K562 (cell line): ENCODE measurements around the gene ANKMY1. TPM values are rescaled to one million over a fixed set of nuclear protein-coding genes. Genes with fewer than 3 reads are reported as not detected.

Experiments
- ATAC-seq: fragments of 200-7000 bp; cut with Tn5 transposase; 3 replicates; pipeline ENCODE4 v1.9.1; 2020; ENCODE audit warnings: moderate library complexity
- BruUV-seq: library from RNA; stranded (reverse); fragments of 400-500 nt; replicated peaks from 2 replicates; lab custom pipeline; 2021; lab: Mats Ljungman, UMichigan
- CTCF ChIA-PET: fragments of 300-600 bp; formaldehyde crosslinking; extraction: SDS; loops from one replicate; lab custom pipeline; 2021; ENCODE audit warnings: low intra/inter-chr PET ratio; lab: Yijun Ruan, JAX
- POLR2A ChIA-PET: fragments of 300-600, 350-650 bp; sonication (Branson Sonifier 250); formaldehyde crosslinking; extraction: SDS; loops from one replicate; lab custom pipeline; 2021; ENCODE audit warnings: antibody characterized with exemption, inconsistent platforms; lab: Yijun Ruan, JAX
- DNase-seq, 4 experiments: peaks; one replicate each; pipeline versions ENCODE4 v3.0.0 to v3.0.0-alpha.2; 2011 to 2018; ENCODE audit warnings: low spot score in 3 of 4, mixed read lengths in 3 of 4; ENCODE audit errors: extremely low read depth in 1 of 4
- FAIRE-seq: peaks from 2 replicates; lab custom pipeline; 2011; peaks lifted over from hg19 to GRCh38; lab: Jason Lieb, UNC
- H2AFZ ChIP-seq: 2 replicates; pipeline ENCODE4 v1.6.0; 2011; ENCODE audit warnings: low read depth, low read length, control low read depth, inconsistent platforms
- H3K27ac ChIP-seq: fragments of 200-600 bp; 3 replicates; pipeline ENCODE4 v1.8.0; 2011; ENCODE audit warnings: low read depth, mild to moderate bottlenecking, control low read depth, inconsistent platforms, low read length, moderate library complexity, mixed read lengths; ENCODE audit errors: extremely low read depth
- H3K27me3 ChIP-seq, 2 experiments: fragments of 300-600 bp in 1 of 2; 2 replicates in 1 of 2; 3 replicates in 1 of 2; pipeline versions ENCODE4 v1.6.0 to v1.8.0; 2011; ENCODE audit warnings: inconsistent platforms in 2 of 2, low read length in 2 of 2, mild to moderate bottlenecking in 1 of 2, mixed read lengths in 1 of 2, moderate library complexity in 1 of 2; ENCODE audit not compliant: control insufficient read depth in 2 of 2, insufficient read depth in 2 of 2
- H3K36me3 ChIP-seq: fragments of 300-600 bp; 3 replicates; pipeline ENCODE4 v1.8.0; 2011; ENCODE audit warnings: mild to moderate bottlenecking, low read length, inconsistent platforms; ENCODE audit not compliant: control insufficient read depth, insufficient read depth
- H3K4me1 ChIP-seq, 2 experiments: fragments of 200-600 bp in 1 of 2; replicated peaks in 1 of 2; 2 replicates in 1 of 2; 3 replicates in 1 of 2; pipeline versions ENCODE4 v1.5.1 to v1.8.0; 2011; ENCODE audit warnings: inconsistent platforms in 2 of 2, low read length in 2 of 2, mild to moderate bottlenecking in 1 of 2, mixed read lengths in 1 of 2, moderate library complexity in 1 of 2; ENCODE audit not compliant: control insufficient read depth in 2 of 2, insufficient read depth in 2 of 2
- H3K4me2 ChIP-seq: 2 replicates; pipeline ENCODE4 v1.6.1; 2011; ENCODE audit warnings: low read length, control low read depth, inconsistent platforms, mixed read lengths; ENCODE audit not compliant: insufficient read depth
- H3K4me3 ChIP-seq: fragments of 200-600 bp; sonication (generic), shearing (Covaris generic); 2 replicates; pipeline ENCODE4 v1.5.1; 2016; ENCODE audit warnings: control low read depth, inconsistent platforms
- H3K79me2 ChIP-seq: fragments of 200-600 bp; 3 replicates; pipeline ENCODE4 v1.8.0; 2011; ENCODE audit warnings: low read length, inconsistent platforms; ENCODE audit not compliant: control insufficient read depth, insufficient read depth
- H3K9ac ChIP-seq, 2 experiments: 2 replicates each; pipeline versions ENCODE4 v1.6.0 to v1.6.1; 2011; ENCODE audit warnings: low read depth in 2 of 2, low read length in 2 of 2, control low read depth in 1 of 2, inconsistent platforms in 1 of 2, mild to moderate bottlenecking in 1 of 2, mixed read lengths in 1 of 2; ENCODE audit not compliant: insufficient read depth in 1 of 2
- H3K9me1 ChIP-seq: one replicate; pipeline ENCODE4 v1.6.0; 2011; ENCODE audit warnings: inconsistent platforms, mild to moderate bottlenecking, low read length, moderate library complexity; ENCODE audit not compliant: control insufficient read depth, insufficient read depth
- H3K9me3 ChIP-seq: replicated peaks from 2 replicates; pipeline ENCODE4 v1.5.1; 2011; ENCODE audit warnings: low read depth, low read length, inconsistent platforms; ENCODE audit not compliant: control insufficient read depth, insufficient read depth
- H4K20me1 ChIP-seq: replicated peaks from 2 replicates; pipeline ENCODE4 v1.6.1; 2011; ENCODE audit warnings: low read length, inconsistent platforms, mixed read lengths; ENCODE audit not compliant: control insufficient read depth, insufficient read depth
- ARNT ChIP-seq, 2 experiments: fragments of 450-650 bp; IDR thresholded peaks; 2 replicates each; pipeline ENCODE4 v1.6.1; 2016; ENCODE audit warnings: mild to moderate bottlenecking in 1 of 2
- C11orf30 ChIP-seq: fragments of 450-650 bp; IDR thresholded peaks from 2 replicates; pipeline ENCODE4 v1.6.1; 2016; ENCODE audit warnings: low read depth, mild to moderate bottlenecking
- CBFA2T2 ChIP-seq: fragments of 450-650 bp; conservative IDR thresholded peaks from 2 replicates; pipeline ENCODE4 v1.6.1; 2017; ENCODE audit warnings: mild to moderate bottlenecking
- CBFA2T3 ChIP-seq: fragments of 450-650 bp; IDR thresholded peaks from 2 replicates; pipeline ENCODE4 v1.6.1; 2017
- E2F3 ChIP-seq: fragments of 250-450 bp; sonication (Bioruptor Pico); IDR thresholded peaks from 2 replicates; pipeline ENCODE4 v1.4.0; 2020; ENCODE audit warnings: mild to moderate bottlenecking
- FOXJ2 ChIP-seq: fragments of 200-800 bp; sonication (Bioruptor generic); IDR thresholded peaks from 2 replicates; pipeline ENCODE4 v1.6.1; 2016; ENCODE audit warnings: missing genetic modification characterization, missing compliant biosample characterization
- JUND ChIP-seq, 2 experiments: IDR thresholded peaks; 2 replicates in 1 of 2; 3 replicates in 1 of 2; pipeline ENCODE4 v1.6.1; 2011; ENCODE audit warnings: borderline replicate concordance in 2 of 2, low read depth in 2 of 2, low read length in 2 of 2, improper control_type of control experiment in 1 of 2, missing biosample characterization in 1 of 2, missing genetic modification characterization in 1 of 2, missing genetic modification reagents in 1 of 2
- NCOA4 ChIP-seq: fragments of 450-650 bp; IDR thresholded peaks from 2 replicates; pipeline ENCODE4 v1.6.1; 2018; ENCODE audit warnings: mild to moderate bottlenecking; ENCODE audit not compliant: partially characterized antibody
- PTBP1 ChIP-seq: fragments of 200-400 bp; formaldehyde crosslinking; IDR thresholded peaks from 2 replicates; pipeline ENCODE4 v1.6.1; 2017; ENCODE audit warnings: low read depth, low read length
- RAD21 ChIP-seq, 2 experiments: fragments of 250-450 bp in 1 of 2; fragments of 450-650 bp in 1 of 2; sonication (Bioruptor Pico) in 1 of 2; formaldehyde crosslinking in 1 of 2; IDR thresholded peaks in 1 of 2; conservative IDR thresholded peaks in 1 of 2; 2 replicates each; pipeline versions ENCODE4 v1.4.0 to v1.8.0; 2020 to 2022; ENCODE audit warnings: mild to moderate bottlenecking in 2 of 2, moderate library complexity in 1 of 2
- STAT5A ChIP-seq: IDR thresholded peaks from 2 replicates; pipeline ENCODE4 v1.6.1; 2012; ENCODE audit warnings: low read length, inconsistent platforms, borderline replicate concordance
- TBL1XR1 ChIP-seq, 2 experiments: IDR thresholded peaks; 2 replicates each; pipeline ENCODE4 v1.6.1; 2012; ENCODE audit warnings: improper control_type of control experiment in 2 of 2, low read length in 2 of 2, mild to moderate bottlenecking in 1 of 2
- TCF3 ChIP-seq: sonication (generic); formaldehyde crosslinking; IDR thresholded peaks from 2 replicates; pipeline ENCODE4 v1.4.0; 2020; ENCODE audit warnings: mild to moderate bottlenecking, missing genetic modification reagents
- TEAD4 ChIP-seq, 2 experiments: sonication (generic) in 1 of 2; formaldehyde crosslinking in 1 of 2; IDR thresholded peaks; 2 replicates each; pipeline versions ENCODE4 v1.6.1 to v1.8.0; 2012 to 2022; ENCODE audit warnings: borderline replicate concordance in 1 of 2, inconsistent platforms in 1 of 2, low read length in 1 of 2, mild to moderate bottlenecking in 1 of 2, missing genetic modification reagents in 1 of 2
- ZNF23 ChIP-seq: fragments of 250-450 bp; sonication (Bioruptor Pico); IDR thresholded peaks from 2 replicates; pipeline ENCODE4 v1.4.0; 2020; ENCODE audit warnings: mild to moderate bottlenecking
- ZNF75A ChIP-seq: fragments of 450-650 bp; formaldehyde crosslinking; IDR thresholded peaks from 2 replicates; pipeline ENCODE4 v1.4.0; 2020; ENCODE audit warnings: mild to moderate bottlenecking
- ZNF778 ChIP-seq: fragments of 450-650 bp; formaldehyde crosslinking; IDR thresholded peaks from 2 replicates; pipeline ENCODE4 v1.4.0; 2020; ENCODE audit warnings: mild to moderate bottlenecking, moderate library complexity
- WGBS: fragments of 100-300 bp; shearing (Covaris generic); methylation state at CpG from one replicate; pipeline ENCODE4 v1.1.6; 2016; ENCODE audit warnings: low coverage, mixed read lengths; ENCODE audit not compliant: insufficient coverage; ENCODE audit errors: missing lambda C conversion rate; 5-methylcytosine and 5-hydroxymethylcytosine counted together
- in situ Hi-C: fragments of 300-500 bp; cut with MboI; formaldehyde crosslinking; loops from 4 replicates; pipeline ENCODE4 v1.15.0; 2018; ENCODE audit warnings: inconsistent platforms, mixed read lengths
- intact Hi-C: fragments of 100-400 bp; cut with micrococcal nuclease; formaldehyde crosslinking; loops from 2 replicates; pipeline ENCODE4 v1.14.2; 2022
- polyA plus RNA-seq, 8 experiments: library from polyadenylated mRNA; depleted of rRNA in 4 of 8; stranded (reverse) in 5 of 8; unstranded in 3 of 8; fragments of >200 nt; fragmentation: Nextera tagmentation in 2 of 8; fragmentation: Illumina TruSeq in 1 of 8; extraction: Ambion mirVana in 2 of 8; extraction: Trizol in 1 of 8; gene quantifications; 2 replicates each; pipeline versions ENCODE4 v1.2.1 to v1.2.3, GENCODE V29; 2011 to 2014; ENCODE audit warnings: inconsistent platforms in 1 of 8, missing spikeins in 1 of 8
- total RNA-seq, 7 experiments: library from RNA; depleted of rRNA in 6 of 7; stranded (reverse); fragments of >200 nt in 6 of 7; fragmentation: Illumina TruSeq in 2 of 7; extraction: Trizol in 2 of 7; gene quantifications; 2 replicates each; pipeline versions ENCODE4 v1.2.1 to v1.2.3, GENCODE V29; 2011 to 2021; ENCODE audit warnings: low replicate concordance in 1 of 7
- TF ChIP-seq, protein P1 (sequence below), 2 experiments: IDR thresholded peaks; 2 replicates each; pipeline ENCODE4 v1.6.1; 2012; ENCODE audit warnings: improper control_type of control experiment in 2 of 2, low read depth in 2 of 2, low read length in 2 of 2, borderline replicate concordance in 1 of 2

Gene ANKMY1
- total and polyA plus RNA-seq, 9 of the 15 experiments (the other 6 are each of a cell fraction or from before 2014, with no cell fraction given): 0.75 to 15.1 (median 11.7) TPM

- TF ChIP-seq, protein P1, sequence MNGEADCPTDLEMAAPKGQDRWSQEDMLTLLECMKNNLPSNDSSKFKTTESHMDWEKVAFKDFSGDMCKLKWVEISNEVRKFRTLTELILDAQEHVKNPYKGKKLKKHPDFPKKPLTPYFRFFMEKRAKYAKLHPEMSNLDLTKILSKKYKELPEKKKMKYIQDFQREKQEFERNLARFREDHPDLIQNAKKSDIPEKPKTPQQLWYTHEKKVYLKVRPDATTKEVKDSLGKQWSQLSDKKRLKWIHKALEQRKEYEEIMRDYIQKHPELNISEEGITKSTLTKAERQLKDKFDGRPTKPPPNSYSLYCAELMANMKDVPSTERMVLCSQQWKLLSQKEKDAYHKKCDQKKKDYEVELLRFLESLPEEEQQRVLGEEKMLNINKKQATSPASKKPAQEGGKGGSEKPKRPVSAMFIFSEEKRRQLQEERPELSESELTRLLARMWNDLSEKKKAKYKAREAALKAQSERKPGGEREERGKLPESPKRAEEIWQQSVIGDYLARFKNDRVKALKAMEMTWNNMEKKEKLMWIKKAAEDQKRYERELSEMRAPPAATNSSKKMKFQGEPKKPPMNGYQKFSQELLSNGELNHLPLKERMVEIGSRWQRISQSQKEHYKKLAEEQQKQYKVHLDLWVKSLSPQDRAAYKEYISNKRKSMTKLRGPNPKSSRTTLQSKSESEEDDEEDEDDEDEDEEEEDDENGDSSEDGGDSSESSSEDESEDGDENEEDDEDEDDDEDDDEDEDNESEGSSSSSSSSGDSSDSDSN (IDR thresholded peaks at IDR 0.05; ENCODE audit: borderline replicate concordance in 1 of 2, low read depth in 2 of 2, low read length in 2 of 2): no peak
- no peak for TF ChIP-seq TBL1XR1 (IDR thresholded peaks at IDR 0.05; ENCODE audit: low read length in 2 of 2)
Observed at GRCh38 chr2:240584486-240585031, 26.8 kb upstream of the ANKMY1 start (continued).

- POLR2A ChIA-PET: interaction anchor here (0.7 kb wide), 1 partner anchor 11 kb away, joined by 3 read pairs; no protein-coding TSS in a partner anchor
- FAIRE-seq: peak; percentile 62
- no peak overlapping the region for H3K4me3 ChIP-seq
- H3K9me1 ChIP-seq: peaks cover 7% of the 10 kb centered on the region
- peaks cover 48 to 59% of the 10 kb centered on the region in 2 experiments for H3K4me1 ChIP-seq
- no TSS peak for BruUV-seq
- DNase-seq: peak in 1 of 4 experiments; percentile 51
- no peaks in the 10 kb centered on the region for H3K9me3 ChIP-seq
- peak overlapping the region; percentile 93 for H3K4me2 ChIP-seq
- H3K27ac ChIP-seq: peak overlapping the region; percentile 77; the same call in 2 of the 3 replicates
- CTCF ChIA-PET: no interaction called here
- no peak overlapping the region for H2AFZ ChIP-seq
- intact Hi-C loops: loop anchor here (1.0 kb wide), 1 partner anchor 22 kb away; no protein-coding TSS in a partner anchor
- peak overlapping the region in 1 of 2 experiments; percentile 70; a peak in 1 of 4 replicates for H3K9ac ChIP-seq
- no peaks in the 10 kb centered on the region; the same call in 1 of the 2 replicates for H4K20me1 ChIP-seq
- in situ Hi-C loops: no loop called here
- H3K79me2 ChIP-seq: peaks cover 64% of the 10 kb centered on the region
- ATAC-seq: no peak
- H3K36me3 ChIP-seq: peaks cover 10% of the 10 kb centered on the region; the same call in 2 of the 3 replicates
- H3K27me3 ChIP-seq: no peaks in the 10 kb centered on the region
- WGBS: 24% methylated on average over 4 of the region's 4 CpGs
- no peak for TF ChIP-seq ZNF23
- TF ChIP-seq CBFA2T3: peak; percentile 63
- no peak for TF ChIP-seq C11orf30
- TF ChIP-seq NCOA4: no peak
- no peak for TF ChIP-seq TEAD4 (IDR thresholded peaks at IDR 0.05; ENCODE audit: low read length)
- no peak for TF ChIP-seq TEAD4 (CRISPR knock-in tag; IDR thresholded peaks at IDR 0.05; ENCODE audit: borderline replicate concordance)
- no peak for TF ChIP-seq STAT5A
- peak; percentile 48; the same call in 1 of the 2 replicates for TF ChIP-seq CBFA2T2
- TF ChIP-seq E2F3 (CRISPR knock-in tag): no peak
- no peak for TF ChIP-seq FOXJ2 (tag)
- TF ChIP-seq ZNF778: no peak
- no peak for TF ChIP-seq ARNT (IDR thresholded peaks at IDR 0.05)
- no peak for TF ChIP-seq RAD21 (CRISPR knock-in tag; conservative IDR thresholded peaks at IDR 0.05 in 1 of 2, IDR thresholded peaks at IDR 0.05 in 1 of 2)
- no peak for TF ChIP-seq JUND (IDR thresholded peaks at IDR 0.05; ENCODE audit: borderline replicate concordance, low read depth, low read length)
- TF ChIP-seq JUND (tag; IDR thresholded peaks at IDR 0.05; ENCODE audit: borderline replicate concordance, low read depth, low read length): no peak
- TF ChIP-seq PTBP1: no peak
- no peak for TF ChIP-seq ZNF75A (CRISPR knock-in tag)
- TF ChIP-seq TCF3 (CRISPR knock-in tag): peak; percentile 8; the same call in 1 of the 2 replicates
Observed at GRCh38 chr2:240583774-240584173, 26.0 kb upstream of the ANKMY1 start.
